HEK293 (cell line): ENCODE results near the gene ANHX.

Experiments used
- CTCF ChIA-PET: fragments of 350-600 bp; formaldehyde crosslinking; extraction: SDS; loops from one replicate; lab custom pipeline; 2021; ENCODE audit warnings: antibody characterized with exemption; lab: Yijun Ruan, JAX
- POLR2A ChIA-PET: fragments of 300-600 bp; formaldehyde crosslinking; extraction: SDS; loops from one replicate; lab custom pipeline; 2020; ENCODE audit warnings: antibody characterized with exemption, inconsistent platforms; lab: Yijun Ruan, JAX
- H3K27ac ChIP-seq: fragments of 200-500 bp; sonication (Bioruptor generic); 2 replicates; pipeline ENCODE4 v1.5.1; 2014; ENCODE audit warnings: low read depth, low read length, control low read depth, inconsistent platforms; ENCODE audit errors: extremely low read depth
- H3K36me3 ChIP-seq, 2 experiments: fragments of 200-500 bp in 1 of 2; sonication (Bioruptor generic) in 1 of 2; 1 replicate in 1 of 2; 2 replicates in 1 of 2; pipeline ENCODE4 v1.5.1; 2014 to 2017; ENCODE audit warnings: inconsistent platforms in 2 of 2, low read length in 2 of 2; ENCODE audit not compliant: control insufficient read depth in 2 of 2, insufficient read depth in 1 of 2
- H3K4me1 ChIP-seq: fragments of 200-500 bp; sonication (Bioruptor generic); 2 replicates; pipeline ENCODE4 v1.5.1; 2014; ENCODE audit warnings: mild to moderate bottlenecking, low read length, inconsistent platforms; ENCODE audit not compliant: control insufficient read depth, insufficient read depth
- H3K4me3 ChIP-seq: 2 replicates; pipeline ENCODE4 v1.5.1; 2011; ENCODE audit warnings: low read depth, mild to moderate bottlenecking, control low read depth, low read length, moderate library complexity
- H3K9me3 ChIP-seq: fragments of 200-500 bp; sonication (Bioruptor generic); 2 replicates; pipeline ENCODE4 v1.5.1; 2014; ENCODE audit warnings: low read depth, low read length, inconsistent platforms; ENCODE audit not compliant: control insufficient read depth, insufficient read depth
- MEIS1 ChIP-seq: sonication (generic); formaldehyde crosslinking; IDR thresholded peaks from 2 replicates; pipeline ENCODE4 v1.8.1; 2022; ENCODE audit warnings: missing genetic modification reagents, mild to moderate bottlenecking, borderline replicate concordance
- SCRT1 ChIP-seq: fragments of 450-650 bp; formaldehyde crosslinking; IDR thresholded peaks from 2 replicates; pipeline ENCODE4 v1.5.1; 2016; ENCODE audit warnings: missing biosample characterization, missing genetic modification characterization, borderline replicate concordance
- SETDB1 ChIP-seq: IDR thresholded peaks from one replicate; pipeline ENCODE4 v1.6.1; 2017; ENCODE audit warnings: mild to moderate bottlenecking, low read length, moderate library complexity, mixed read lengths; ENCODE audit not compliant: insufficient read length
- ZBTB48 ChIP-seq: fragments of 450-650 bp; formaldehyde crosslinking; IDR thresholded peaks from 2 replicates; pipeline ENCODE4 v1.5.1; 2016; ENCODE audit warnings: missing biosample characterization, missing genetic modification characterization
- ZNF121 ChIP-seq: fragments of 450-650 bp; formaldehyde crosslinking; IDR thresholded peaks from 2 replicates; pipeline ENCODE4 v1.5.1; 2016; ENCODE audit warnings: missing biosample characterization, missing genetic modification characterization
- ZNF184 ChIP-seq: fragments of 450-650 bp; IDR thresholded peaks from 2 replicates; pipeline ENCODE4 v1.5.1; 2018; ENCODE audit warnings: missing biosample characterization, mild to moderate bottlenecking, missing genetic modification characterization
- ZNF311 ChIP-seq: fragments of 450-650 bp; formaldehyde crosslinking; IDR thresholded peaks from 2 replicates; pipeline ENCODE4 v1.5.1; 2017; ENCODE audit warnings: missing biosample characterization, missing genetic modification characterization, borderline replicate concordance
- ZNF391 ChIP-seq: fragments of 450-650 bp; formaldehyde crosslinking; IDR thresholded peaks from 2 replicates; pipeline ENCODE4 v1.5.1; 2016; ENCODE audit warnings: low read depth, missing biosample characterization, missing genetic modification characterization, borderline replicate concordance
- ZNF510 ChIP-seq: fragments of 450-650 bp; formaldehyde crosslinking; IDR thresholded peaks from 2 replicates; pipeline ENCODE4 v1.5.1; 2018; ENCODE audit warnings: mild to moderate bottlenecking, missing genetic modification characterization, missing biosample characterization; ENCODE audit not compliant: insufficient replicate concordance
- ZNF561 ChIP-seq: fragments of 450-650 bp; IDR thresholded peaks from 2 replicates; pipeline ENCODE4 v1.5.1; 2018; ENCODE audit warnings: missing biosample characterization, missing genetic modification characterization, borderline replicate concordance
- ZNF626 ChIP-seq: fragments of 450-650 bp; sonication (Bioruptor Pico); formaldehyde crosslinking; IDR thresholded peaks from 2 replicates; pipeline ENCODE4 v1.5.1; 2018; ENCODE audit warnings: missing biosample characterization, missing genetic modification characterization, inconsistent platforms
- ZNF660 ChIP-seq: fragments of 450-650 bp; IDR thresholded peaks from 2 replicates; pipeline ENCODE4 v1.5.1; 2018; ENCODE audit warnings: missing biosample characterization, mild to moderate bottlenecking, missing genetic modification characterization
- ZNF677 ChIP-seq: fragments of 450-650 bp; IDR thresholded peaks from 2 replicates; pipeline ENCODE4 v1.5.0; 2018; ENCODE audit warnings: missing biosample characterization, mild to moderate bottlenecking, missing genetic modification characterization, moderate library complexity
- TF ChIP-seq, protein P1 (sequence below): fragments of 450-650 bp; formaldehyde crosslinking; conservative IDR thresholded peaks from 2 replicates; pipeline ENCODE4 v1.5.1; 2016; ENCODE audit warnings: low read depth, missing biosample characterization, missing genetic modification characterization
- TF ChIP-seq, protein P2 (sequence below): fragments of 450-650 bp; formaldehyde crosslinking; IDR thresholded peaks from 2 replicates; pipeline ENCODE4 v1.5.1; 2016; ENCODE audit warnings: missing biosample characterization, missing genetic modification characterization

Gene ANHX

GRCh38 chr12:133174901-133175300 lies 60.8 kb downstream of the ANHX start:
- no peak overlapping the region for H3K4me3 ChIP-seq
- CTCF ChIA-PET = no interaction called here
- no peaks in the 10 kb centered on the region for H3K4me1 ChIP-seq
- no peaks in the 10 kb centered on the region for H3K36me3 ChIP-seq
- POLR2A ChIA-PET = no interaction called here
- H3K9me3 ChIP-seq = peaks cover 3% of the 10 kb centered on the region
- TF ChIP-seq ZNF510 (peak; percentile 14), ZNF184 (tag by site-specific recombination) (0 out of 2 replicates have a peak, but pooled peaks have one; percentile 37), SETDB1 (peak; percentile 90), ZNF677 (tag by site-specific recombination) (no peak), ZNF626 (0 out of 2 replicates have a peak, but pooled peaks have one; percentile 63)
- no peak overlapping the region for H3K27ac ChIP-seq

DNA sequence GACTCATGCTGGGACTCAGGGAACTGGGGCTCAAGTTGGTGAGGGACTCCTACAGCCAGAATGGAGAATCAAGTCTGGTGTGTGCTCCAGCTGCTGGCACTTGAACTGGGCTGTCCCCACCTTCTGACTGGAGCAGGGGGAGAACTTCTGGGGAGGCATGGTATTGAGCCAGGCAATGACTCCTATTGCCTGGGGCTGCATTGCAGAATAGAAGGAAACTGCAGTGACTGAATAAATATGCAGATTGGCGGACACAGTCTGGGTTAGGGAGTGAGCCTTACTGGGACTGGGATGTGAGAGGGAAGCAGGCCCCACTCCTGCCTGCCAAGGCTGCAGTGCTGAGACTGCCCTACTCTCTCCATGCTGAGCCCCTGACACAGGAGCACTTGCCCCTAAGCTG lies 63.2 kb downstream of the ANHX start:
- ChIA-PET CTCF (interaction anchor here (1.0 kb wide), 1 partner anchor 9 kb away, joined by 3 read pairs; the partner anchor contains the start of gene ZNF268), POLR2A (no interaction called here)
- no peaks in the 10 kb centered on the region for H3K4me1 ChIP-seq
- H3K4me3 ChIP-seq = no peak overlapping the region
- no peaks in the 10 kb centered on the region for H3K36me3 ChIP-seq
- H3K27ac ChIP-seq = no peak overlapping the region
- TF ChIP-seq ZNF121 (no peak), ZNF311 (no peak), SCRT1 (tag by site-specific recombination) (no peak), ZNF391 (tag by site-specific recombination) (no peak), ZNF561 (tag by site-specific recombination) (no peak), ZBTB48 (tag by site-specific recombination) (no peak), ZNF660 (tag by site-specific recombination) (no peak), MEIS1 (no peak)
- TF ChIP-seq, protein P1, sequence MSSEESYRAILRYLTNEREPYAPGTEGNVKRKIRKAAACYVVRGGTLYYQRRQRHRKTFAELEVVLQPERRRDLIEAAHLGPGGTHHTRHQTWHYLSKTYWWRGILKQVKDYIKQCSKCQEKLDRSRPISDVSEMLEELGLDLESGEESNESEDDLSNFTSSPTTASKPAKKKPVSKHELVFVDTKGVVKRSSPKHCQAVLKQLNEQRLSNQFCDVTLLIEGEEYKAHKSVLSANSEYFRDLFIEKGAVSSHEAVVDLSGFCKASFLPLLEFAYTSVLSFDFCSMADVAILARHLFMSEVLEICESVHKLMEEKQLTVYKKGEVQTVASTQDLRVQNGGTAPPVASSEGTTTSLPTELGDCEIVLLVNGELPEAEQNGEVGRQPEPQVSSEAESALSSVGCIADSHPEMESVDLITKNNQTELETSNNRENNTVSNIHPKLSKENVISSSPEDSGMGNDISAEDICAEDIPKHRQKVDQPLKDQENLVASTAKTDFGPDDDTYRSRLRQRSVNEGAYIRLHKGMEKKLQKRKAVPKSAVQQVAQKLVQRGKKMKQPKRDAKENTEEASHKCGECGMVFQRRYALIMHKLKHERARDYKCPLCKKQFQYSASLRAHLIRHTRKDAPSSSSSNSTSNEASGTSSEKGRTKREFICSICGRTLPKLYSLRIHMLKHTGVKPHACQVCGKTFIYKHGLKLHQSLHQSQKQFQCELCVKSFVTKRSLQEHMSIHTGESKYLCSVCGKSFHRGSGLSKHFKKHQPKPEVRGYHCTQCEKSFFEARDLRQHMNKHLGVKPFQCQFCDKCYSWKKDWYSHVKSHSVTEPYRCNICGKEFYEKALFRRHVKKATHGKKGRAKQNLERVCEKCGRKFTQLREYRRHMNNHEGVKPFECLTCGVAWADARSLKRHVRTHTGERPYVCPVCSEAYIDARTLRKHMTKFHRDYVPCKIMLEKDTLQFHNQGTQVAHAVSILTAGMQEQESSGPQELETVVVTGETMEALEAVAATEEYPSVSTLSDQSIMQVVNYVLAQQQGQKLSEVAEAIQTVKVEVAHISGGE = no peak
- TF ChIP-seq, protein P2, sequence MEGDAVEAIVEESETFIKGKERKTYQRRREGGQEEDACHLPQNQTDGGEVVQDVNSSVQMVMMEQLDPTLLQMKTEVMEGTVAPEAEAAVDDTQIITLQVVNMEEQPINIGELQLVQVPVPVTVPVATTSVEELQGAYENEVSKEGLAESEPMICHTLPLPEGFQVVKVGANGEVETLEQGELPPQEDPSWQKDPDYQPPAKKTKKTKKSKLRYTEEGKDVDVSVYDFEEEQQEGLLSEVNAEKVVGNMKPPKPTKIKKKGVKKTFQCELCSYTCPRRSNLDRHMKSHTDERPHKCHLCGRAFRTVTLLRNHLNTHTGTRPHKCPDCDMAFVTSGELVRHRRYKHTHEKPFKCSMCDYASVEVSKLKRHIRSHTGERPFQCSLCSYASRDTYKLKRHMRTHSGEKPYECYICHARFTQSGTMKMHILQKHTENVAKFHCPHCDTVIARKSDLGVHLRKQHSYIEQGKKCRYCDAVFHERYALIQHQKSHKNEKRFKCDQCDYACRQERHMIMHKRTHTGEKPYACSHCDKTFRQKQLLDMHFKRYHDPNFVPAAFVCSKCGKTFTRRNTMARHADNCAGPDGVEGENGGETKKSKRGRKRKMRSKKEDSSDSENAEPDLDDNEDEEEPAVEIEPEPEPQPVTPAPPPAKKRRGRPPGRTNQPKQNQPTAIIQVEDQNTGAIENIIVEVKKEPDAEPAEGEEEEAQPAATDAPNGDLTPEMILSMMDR = no peak
- peaks cover 3% of the 10 kb centered on the region for H3K9me3 ChIP-seq
